Caco-2 (cell line): Measurements from ENCODE around the gene OR2T10. TPM values are rescaled to one million over a fixed set of nuclear protein-coding genes. Genes with fewer than 3 reads are reported as not detected.
"Not testable (repeated sequence)": the region's sequence is repeated elsewhere in the genome, so short reads cannot be mapped to it uniquely, and the experiment has no call there.

ENCODE experiments used
- BruUV-seq: library from RNA; stranded (reverse); fragments of 400-500 nt; replicated peaks from 2 replicates; lab custom pipeline; 2021; lab: Mats Ljungman, UMichigan
- CTCF ChIA-PET: fragments of 300-600 bp; sonication (Branson Sonifier 250); formaldehyde crosslinking; loops from one replicate; lab custom pipeline; 2022; ENCODE audit warnings: antibody characterized with exemption; lab: Charles Lee
- POLR2A ChIA-PET: fragments of 300-600 bp; sonication (Branson Sonifier 250); formaldehyde crosslinking; loops from one replicate; lab custom pipeline; 2022; ENCODE audit warnings: antibody characterized with exemption; lab: Charles Lee
- DNase-seq, 2 experiments: peaks; one replicate each; pipeline versions ENCODE4 v3.0.0 to v3.0.0-alpha.2; 2020 to 2022
- H3K27me3 ChIP-seq: replicated peaks from 2 replicates; pipeline ENCODE4 v1.6.0; 2011; ENCODE audit warnings: low read length; ENCODE audit not compliant: control insufficient read depth, insufficient read depth
- H3K36me3 ChIP-seq: 2 replicates; pipeline ENCODE4 v1.5.1; 2011; ENCODE audit warnings: low read length; ENCODE audit not compliant: control insufficient read depth, insufficient read depth
- H3K4me1 ChIP-seq: fragments of 250-450 bp; sonication (Bioruptor Pico); 2 replicates; pipeline ENCODE4 v1.5.1; 2020; ENCODE audit warnings: mild to moderate bottlenecking
- H3K4me3 ChIP-seq: 2 replicates; pipeline ENCODE4 v1.5.1; 2011; ENCODE audit warnings: low read depth, mild to moderate bottlenecking, control low read depth, low read length
- H3K9me3 ChIP-seq: fragments of 250-450 bp; sonication (Bioruptor Pico); 2 replicates; pipeline ENCODE4 v1.5.1; 2020; ENCODE audit warnings: mild to moderate bottlenecking, moderate library complexity
- H3K27ac Mint-ChIP-seq: one replicate; pipeline ENCODE4 v1.8.0; 2022; ENCODE audit warnings: mixed read lengths; ENCODE audit not compliant: unreplicated experiment
- H3K27me3 Mint-ChIP-seq: one replicate; pipeline ENCODE4 v1.8.0; 2022; ENCODE audit warnings: mixed read lengths; ENCODE audit not compliant: insufficient read depth, unreplicated experiment
- H3K36me3 Mint-ChIP-seq: one replicate; pipeline ENCODE4 v1.8.0; 2022; ENCODE audit warnings: mild to moderate bottlenecking, mixed read lengths; ENCODE audit not compliant: insufficient read depth, unreplicated experiment
- H3K4me1 Mint-ChIP-seq: one replicate; pipeline ENCODE4 v1.8.0; 2022; ENCODE audit warnings: low read depth, mixed read lengths; ENCODE audit not compliant: unreplicated experiment
- H3K4me3 Mint-ChIP-seq: one replicate; pipeline ENCODE4 v1.8.0; 2022; ENCODE audit warnings: mild to moderate bottlenecking, moderate library complexity, mixed read lengths; ENCODE audit not compliant: unreplicated experiment
- H3K9me3 Mint-ChIP-seq: one replicate; pipeline ENCODE4 v1.8.0; 2022; ENCODE audit warnings: mixed read lengths; ENCODE audit not compliant: unreplicated experiment
- CTCF ChIP-seq, 2 experiments: fragments of 200-600 bp in 1 of 2; IDR thresholded peaks; 1 replicate in 1 of 2; 2 replicates in 1 of 2; pipeline versions ENCODE4 v1.5.1 to v1.8.0; 2011 to 2022; ENCODE audit warnings: antibody characterized with exemption in 1 of 2, control low read depth in 1 of 2, inconsistent platforms in 1 of 2, low read depth in 1 of 2, low read length in 1 of 2, mild to moderate bottlenecking in 1 of 2, moderate library complexity in 1 of 2; ENCODE audit not compliant: insufficient read depth in 1 of 2, severe bottlenecking in 1 of 2, unreplicated experiment in 1 of 2
- intact Hi-C: fragments of 100-400 bp; cut with micrococcal nuclease; formaldehyde crosslinking; loops from one replicate; pipeline ENCODE4 v1.10.0; 2022; ENCODE audit not compliant: unreplicated experiment
- total RNA-seq: library from RNA; stranded (reverse); gene quantifications from 2 replicates; pipeline ENCODE4 v1.2.3, GENCODE V29; 2022

Gene OR2T10
- total RNA-seq, 1 experiment from 2014 or later = not detected

DNA sequence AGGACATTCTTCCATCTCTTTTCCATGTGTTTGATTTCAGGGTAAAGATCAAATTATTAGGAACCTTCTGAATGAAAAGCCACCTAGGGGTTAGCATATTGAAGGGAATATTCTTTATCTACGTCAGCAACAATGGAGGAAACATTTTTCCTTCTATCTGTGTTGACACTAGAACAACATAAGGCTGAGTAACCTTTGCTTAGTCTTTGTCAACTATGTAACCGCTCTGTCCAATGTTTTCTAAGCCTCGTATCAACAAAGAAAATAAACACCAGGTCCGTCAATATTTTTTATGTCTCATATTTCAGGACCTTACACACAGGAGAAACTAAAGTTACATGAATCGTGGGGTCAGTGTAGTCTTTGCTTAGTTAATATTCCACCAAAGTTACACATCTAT, 39.1 kb upstream of the OR2T10 start:
- H3K36me3 Mint-ChIP-seq, H3K4me3 Mint-ChIP-seq, H3K4me3 ChIP-seq, H3K4me1 Mint-ChIP-seq, DNase-seq, intact Hi-C loops, BruUV-seq, H3K4me1 ChIP-seq, POLR2A ChIA-PET, H3K27me3 Mint-ChIP-seq, H3K36me3 ChIP-seq, H3K27me3 ChIP-seq, H3K9me3 Mint-ChIP-seq, H3K9me3 ChIP-seq, CTCF ChIA-PET, H3K27ac Mint-ChIP-seq: not testable (repeated sequence)

- DNase-seq, H3K4me1 ChIP-seq, H3K4me3 Mint-ChIP-seq, H3K36me3 ChIP-seq, H3K36me3 Mint-ChIP-seq, intact Hi-C loops, H3K9me3 Mint-ChIP-seq, H3K4me3 ChIP-seq, H3K27ac Mint-ChIP-seq, H3K27me3 Mint-ChIP-seq, H3K4me1 Mint-ChIP-seq, H3K27me3 ChIP-seq, CTCF ChIA-PET, H3K9me3 ChIP-seq, POLR2A ChIA-PET, BruUV-seq: not testable (repeated sequence)
These were observed 37.5 kb upstream of the OR2T10 start, which contains the start of gene OR2T11 for GRCh38 chr1:248634991-248635390. Gene OR2T11 (minus strand): TSS chr1:248635091. CDS start chr1:248627128, 7,963 bp downstream.

GRCh38 chr1:248631354-248632008, 34.0 kb upstream of the OR2T10 start:
- no peak overlapping the region for H3K4me3 Mint-ChIP-seq
- H3K4me1 ChIP-seq = no peaks in the 10 kb centered on the region
- H3K9me3 Mint-ChIP-seq = no peaks in the 10 kb centered on the region
- no TSS peak for BruUV-seq
- TF ChIP-seq CTCF (IDR thresholded peaks at IDR 0.05; ENCODE audit: insufficient read depth in 1 of 2, low read depth in 1 of 2, low read length in 1 of 2, severe bottlenecking in 1 of 2, unreplicated experiment in 1 of 2) = no peak
- ChIA-PET POLR2A (no interaction called here), CTCF (no interaction called here)
- H3K4me1 Mint-ChIP-seq = no peaks in the 10 kb centered on the region
- no peaks in the 10 kb centered on the region for H3K27me3 ChIP-seq
- H3K27me3 Mint-ChIP-seq = no peaks in the 10 kb centered on the region
- no peaks in the 10 kb centered on the region for H3K9me3 ChIP-seq
- no peaks in the 10 kb centered on the region for H3K36me3 Mint-ChIP-seq
- intact Hi-C loops = no loop called here
- H3K4me3 ChIP-seq = no peak overlapping the region
- DNase-seq = no peak
- H3K27ac Mint-ChIP-seq = no peak overlapping the region
- H3K36me3 ChIP-seq = no peaks in the 10 kb centered on the region

- CTCF ChIA-PET = no interaction called here
- BruUV-seq = no TSS peak
- no peaks in the 10 kb centered on the region for H3K36me3 Mint-ChIP-seq
- no peak overlapping the region for H3K27ac Mint-ChIP-seq
- no peaks in the 10 kb centered on the region for H3K27me3 ChIP-seq
- no peak overlapping the region for H3K4me3 ChIP-seq
- TF ChIP-seq CTCF (IDR thresholded peaks at IDR 0.05; ENCODE audit: insufficient read depth in 1 of 2, low read depth in 1 of 2, low read length in 1 of 2, severe bottlenecking in 1 of 2, unreplicated experiment in 1 of 2) = no peak
- DNase-seq = no peak
- no peaks in the 10 kb centered on the region for H3K4me1 ChIP-seq
- intact Hi-C loops = no loop called here
- H3K4me3 Mint-ChIP-seq = no peak overlapping the region
- no peaks in the 10 kb centered on the region for H3K9me3 ChIP-seq
- no peaks in the 10 kb centered on the region for H3K9me3 Mint-ChIP-seq
- no peaks in the 10 kb centered on the region for H3K36me3 ChIP-seq
- POLR2A ChIA-PET = no interaction called here
- H3K4me1 Mint-ChIP-seq = no peaks in the 10 kb centered on the region
- no peaks in the 10 kb centered on the region for H3K27me3 Mint-ChIP-seq
These were observed 33.1 kb upstream of the OR2T10 start for GRCh38 chr1:248630551-248630950.
